HuH-7.5 (cell line): ENCODE results near the gene GPHN.
"Not testable (repeated sequence)": the region's sequence is repeated elsewhere in the genome, so short reads cannot be mapped to it uniquely, and the experiment has no call there.

ENCODE experiments used
- DNase-seq: peaks from one replicate; pipeline ENCODE4 v3.0.0; 2011; ENCODE audit warnings: low spot score

Gene GPHN

GRCh38 chr14:66502836-66503235 is 5.1 kb upstream of the GPHN start:
- DNase-seq, result not testable (repeated sequence)

- no peak for DNase-seq
Measured at GRCh38 chr14:66503532-66503931, 4.4 kb upstream of the GPHN start.

DNA sequence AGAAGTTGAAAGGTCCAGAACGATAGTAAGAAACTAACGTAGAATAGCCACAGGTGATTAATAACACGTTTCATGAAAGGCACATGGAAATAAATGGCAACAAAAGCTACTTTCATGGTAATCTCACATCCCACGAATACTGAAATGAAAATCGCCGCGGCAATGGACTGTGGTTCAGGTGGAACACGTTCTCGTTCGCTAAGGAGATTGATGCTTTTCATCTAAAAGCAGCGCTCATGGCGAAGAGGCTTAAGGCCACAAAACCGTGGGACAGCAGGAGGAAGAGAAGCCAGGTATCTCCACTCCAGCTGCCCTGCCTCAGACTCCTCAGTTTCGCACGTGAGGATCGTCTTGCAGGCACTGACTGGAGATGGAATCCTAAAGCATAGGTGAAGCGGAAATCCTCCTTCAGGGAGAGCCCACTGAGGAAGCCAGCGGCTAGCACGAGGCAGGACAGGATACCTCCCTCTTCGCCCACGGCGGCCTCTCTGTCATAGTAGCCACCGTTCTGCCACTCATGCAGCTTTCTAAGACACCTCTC is 696 bp upstream of the GPHN start:
- no peak for DNase-seq

- no peak for DNase-seq
Measured at GRCh38 chr14:66508547-66508845, 549 bp downstream of the GPHN start.

DNA sequence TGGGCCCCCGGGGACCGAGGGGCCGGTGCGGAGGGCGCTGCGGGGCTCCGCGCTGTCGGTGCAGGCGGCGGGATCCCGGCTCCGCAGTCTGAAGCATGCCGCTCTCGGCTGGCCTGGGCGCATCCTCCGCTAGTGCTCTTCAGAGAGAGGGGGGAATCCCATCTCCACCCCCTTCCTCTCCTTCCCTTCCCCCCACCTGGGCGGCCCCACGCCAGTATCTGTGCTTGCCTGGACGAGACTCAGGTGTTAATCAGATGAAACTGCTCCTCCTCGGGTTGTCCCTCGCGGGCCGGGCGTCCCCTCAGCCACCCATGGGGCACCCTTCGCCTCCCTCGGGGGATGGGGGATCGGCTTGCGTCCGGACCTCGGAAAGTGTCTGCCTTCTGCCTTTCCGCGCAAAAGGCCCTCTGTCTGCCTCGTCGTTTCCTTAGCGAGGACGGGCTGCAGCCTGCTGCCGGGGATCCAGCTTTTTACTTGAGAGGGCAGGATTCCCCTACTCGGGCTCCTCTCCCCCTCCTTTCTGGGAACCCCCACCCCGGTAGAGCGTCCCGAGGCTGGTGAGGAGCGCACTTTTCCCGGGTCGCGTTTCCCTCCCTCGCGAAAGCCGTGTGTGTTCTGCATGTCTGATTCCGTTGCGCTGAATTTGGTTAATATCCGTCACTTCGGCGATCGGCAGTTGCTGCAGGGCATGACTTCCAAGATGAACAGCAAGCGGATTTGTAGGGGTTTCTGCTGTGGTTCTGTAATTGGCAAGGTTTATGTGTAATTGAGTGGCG is 1.1 kb downstream of the GPHN start:
- DNase-seq, result peak; percentile 11

GRCh38 chr14:66509874-66510273 is 1.9 kb downstream of the GPHN start:
- no peak for DNase-seq

GRCh38 chr14:66511849-66512248 is 3.9 kb downstream of the GPHN start:
- no peak for DNase-seq

GRCh38 chr14:66514213-66514612 is 6.3 kb downstream of the GPHN start:
- DNase-seq, result no peak

DNA sequence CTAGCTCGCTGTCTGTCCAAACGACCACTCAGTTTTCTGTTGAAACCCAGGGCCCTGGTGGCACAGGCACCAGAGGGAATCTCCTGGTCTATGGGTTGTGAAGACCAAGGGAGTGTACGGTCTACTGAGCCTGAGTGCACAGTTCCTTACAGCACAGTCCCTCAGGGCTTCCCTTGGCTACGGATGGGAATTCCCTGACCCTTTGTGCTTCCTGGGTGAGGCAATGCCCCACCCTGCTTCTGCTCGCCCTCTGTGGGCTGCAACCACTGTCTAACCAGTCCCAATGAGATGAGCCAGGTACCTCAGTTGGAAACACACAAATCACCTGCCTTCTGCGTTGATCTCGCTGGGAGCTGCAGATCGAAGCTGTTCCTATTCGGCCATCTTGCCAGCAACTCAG is 22.6 kb downstream of the GPHN start:
- DNase-seq, result no peak

DNA sequence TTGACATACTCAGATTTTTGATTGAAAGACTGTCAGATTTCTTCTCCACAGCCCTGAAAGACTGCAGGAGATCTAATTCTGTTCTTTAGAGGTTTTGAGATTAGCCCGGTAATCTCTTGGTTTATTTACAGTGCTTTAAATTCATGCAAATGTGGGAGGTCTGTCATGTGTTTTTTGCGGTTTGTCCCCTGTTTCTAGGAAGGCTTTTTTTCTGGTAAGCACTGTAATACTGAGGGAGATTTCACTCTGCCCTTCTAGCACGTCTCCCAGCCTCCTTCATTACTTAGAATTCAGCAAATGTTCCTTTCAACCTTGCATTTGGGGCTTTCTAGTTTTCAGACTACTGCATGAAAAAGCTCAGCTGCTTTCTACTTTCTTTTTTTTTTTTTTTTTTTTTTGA is 31.1 kb downstream of the GPHN start:
- no peak for DNase-seq

GRCh38 chr14:66540038-66540437 is 32.1 kb downstream of the GPHN start:
- no peak for DNase-seq

DNA sequence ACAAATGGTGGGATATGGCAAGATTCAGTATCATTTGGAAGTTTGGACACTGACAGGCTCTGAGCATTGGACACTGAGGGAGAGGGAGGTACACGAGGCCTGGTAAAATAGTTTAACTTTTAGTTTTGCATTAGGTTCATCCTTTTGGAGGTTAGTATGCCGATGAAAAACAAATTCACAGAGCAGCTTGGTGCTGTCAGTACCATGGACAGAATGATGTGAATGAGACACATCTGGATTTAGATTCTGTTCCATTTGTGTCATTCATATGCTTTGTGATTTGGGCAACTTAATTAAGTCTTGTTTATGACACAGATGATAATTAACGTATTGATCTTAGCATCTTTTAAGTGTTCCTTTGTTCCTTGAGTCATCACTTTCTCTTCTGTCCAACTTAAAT is 33.7 kb downstream of the GPHN start:
- DNase-seq, result no peak

DNA sequence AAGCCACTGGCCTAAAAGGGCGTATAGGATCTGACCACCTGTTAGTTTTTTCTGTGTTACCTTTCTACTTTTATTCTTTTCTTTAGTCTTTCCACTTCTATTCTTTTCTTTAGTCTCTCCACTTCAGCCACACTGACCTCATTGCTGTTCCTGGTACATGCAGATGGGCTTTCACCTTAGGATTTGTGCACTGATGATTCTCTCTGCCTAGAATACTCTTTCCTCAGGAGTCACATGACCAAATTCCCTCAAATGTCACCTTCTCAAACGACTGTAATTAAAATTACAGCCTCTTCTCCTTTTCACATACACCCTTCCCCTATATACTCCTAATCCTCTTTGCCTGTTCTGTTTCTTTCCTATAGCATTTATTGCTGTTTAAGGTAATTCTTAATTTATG is 36.0 kb downstream of the GPHN start:
- no peak for DNase-seq

DNA sequence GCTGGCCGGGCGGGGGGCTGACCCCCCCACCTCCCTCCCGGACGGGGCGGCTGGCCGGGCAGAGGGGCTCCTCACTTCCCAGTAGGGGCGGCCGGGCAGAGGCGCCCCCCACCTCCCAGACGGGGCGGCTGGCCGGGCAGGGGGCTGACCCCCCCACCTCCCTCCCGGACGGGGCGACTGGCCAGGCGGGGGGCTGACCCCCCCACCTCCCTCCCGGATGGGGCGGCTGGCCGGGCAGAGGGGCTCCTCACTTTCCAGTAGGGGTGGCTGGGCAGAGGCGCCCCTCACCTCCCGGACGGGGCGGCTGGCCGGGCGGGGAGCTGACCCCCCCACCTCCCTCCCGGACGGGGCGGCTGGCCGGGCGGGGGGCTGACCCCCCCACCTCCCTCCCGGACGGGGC is 37.2 kb downstream of the GPHN start:
- not testable (repeated sequence) for DNase-seq

DNA sequence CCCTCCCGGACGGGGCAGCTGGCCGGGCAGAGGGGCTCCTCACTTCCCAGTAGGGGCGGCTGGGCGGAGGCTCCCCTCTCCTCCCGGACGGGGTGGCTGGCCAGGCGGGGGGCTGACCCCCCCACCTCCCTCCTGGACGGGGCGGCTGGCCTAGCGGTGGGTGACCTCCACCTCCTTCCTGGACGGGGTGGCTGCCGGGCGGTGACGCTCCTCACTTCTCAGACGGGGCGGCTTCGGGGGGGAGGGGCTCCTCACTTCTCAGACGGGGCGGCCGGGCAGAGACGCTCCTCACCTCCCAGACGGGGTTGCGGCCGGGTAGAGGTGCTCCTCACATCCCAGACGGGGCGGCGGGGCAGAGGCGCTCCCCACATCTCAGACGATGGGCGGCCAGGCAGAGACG is 37.8 kb downstream of the GPHN start:
- DNase-seq, result not testable (repeated sequence)

- no peak for DNase-seq
Measured at GRCh38 chr14:66563731-66564130, 55.8 kb downstream of the GPHN start.

GRCh38 chr14:66568220-66568619 is 60.3 kb downstream of the GPHN start:
- no peak for DNase-seq

- no peak for DNase-seq
Measured at GRCh38 chr14:66572826-66573225, 64.9 kb downstream of the GPHN start.

GRCh38 chr14:66575014-66575413 is 67.1 kb downstream of the GPHN start:
- no peak for DNase-seq

- no peak for DNase-seq
Measured at GRCh38 chr14:66575939-66576338, 68.0 kb downstream of the GPHN start.

DNA sequence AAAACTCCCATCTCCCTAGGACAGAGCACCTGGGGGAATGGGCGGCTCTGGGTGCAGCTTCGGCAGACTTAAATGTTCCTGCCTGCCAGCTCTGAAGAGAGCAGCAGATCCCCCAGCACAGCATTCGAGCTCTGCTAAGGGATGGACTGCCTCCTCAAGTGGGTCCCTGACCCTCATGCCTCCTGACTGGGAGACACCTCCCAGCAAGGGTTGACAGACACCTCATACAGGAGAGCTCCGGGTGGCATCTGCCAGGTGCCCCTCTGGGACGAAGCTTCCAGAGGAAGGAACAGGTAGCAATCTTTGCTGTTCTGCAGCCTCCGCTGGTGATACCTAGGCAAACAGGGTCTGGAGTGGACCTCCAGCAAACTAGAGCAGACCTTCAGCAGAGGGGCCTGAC is 79.8 kb downstream of the GPHN start:
- DNase-seq, result not testable (repeated sequence)

GRCh38 chr14:66595394-66595793 is 87.4 kb downstream of the GPHN start:
- DNase-seq, result no peak

GRCh38 chr14:66596241-66596985 is 88.5 kb downstream of the GPHN start:
- no peak for DNase-seq

GRCh38 chr14:66600416-66600815 is 92.5 kb downstream of the GPHN start:
- no peak for DNase-seq
